Jurkat, Clone E6-1 (cell line): ENCODE data around the gene MAS1L. TPM values are rescaled to one million over a fixed set of nuclear protein-coding genes. Genes with fewer than 3 reads are reported as not detected.

Experiments
- DNase-seq: peaks from one replicate; pipeline ENCODE4 v3.0.0-alpha.2; 2011; ENCODE audit warnings: low read depth, low spot score
- H3K4me3 ChIP-seq: 2 replicates; pipeline ENCODE4 v1.5.1; 2011; ENCODE audit warnings: mild to moderate bottlenecking, low read length, control low read depth, moderate library complexity
- polyA plus RNA-seq: library from polyadenylated mRNA; unstranded; fragments of >200 nt; gene quantifications from one replicate; pipeline ENCODE4 v1.2.1, GENCODE V29; 2012; ENCODE audit warnings: missing spikeins; ENCODE audit not compliant: insufficient read length, insufficient read depth

The MAS1L gene, protein sequence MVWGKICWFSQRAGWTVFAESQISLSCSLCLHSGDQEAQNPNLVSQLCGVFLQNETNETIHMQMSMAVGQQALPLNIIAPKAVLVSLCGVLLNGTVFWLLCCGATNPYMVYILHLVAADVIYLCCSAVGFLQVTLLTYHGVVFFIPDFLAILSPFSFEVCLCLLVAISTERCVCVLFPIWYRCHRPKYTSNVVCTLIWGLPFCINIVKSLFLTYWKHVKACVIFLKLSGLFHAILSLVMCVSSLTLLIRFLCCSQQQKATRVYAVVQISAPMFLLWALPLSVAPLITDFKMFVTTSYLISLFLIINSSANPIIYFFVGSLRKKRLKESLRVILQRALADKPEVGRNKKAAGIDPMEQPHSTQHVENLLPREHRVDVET
- polyA plus RNA-seq, result not detected

DNA sequence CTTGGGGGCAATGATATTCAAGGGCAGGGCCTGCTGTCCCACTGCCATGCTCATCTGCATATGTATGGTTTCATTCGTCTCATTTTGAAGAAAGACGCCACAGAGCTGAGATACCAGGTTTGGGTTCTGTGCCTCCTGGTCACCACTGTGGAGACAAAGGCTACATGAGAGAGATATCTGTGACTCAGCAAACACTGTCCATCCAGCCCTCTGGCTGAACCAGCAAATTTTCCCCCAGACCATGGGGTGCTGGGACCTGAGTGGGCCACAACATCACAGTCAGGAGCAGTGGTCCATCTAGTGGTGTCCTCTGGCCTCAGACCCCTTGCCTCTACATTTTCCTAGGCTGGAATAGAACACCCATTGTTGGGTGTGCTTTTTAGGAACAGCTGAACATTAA is at the start of gene MAS1L:
TSS of gene MAS1L (minus strand) at position 297 of the 400 bp plus-strand sequence. CDS start at position 243, 54 bp downstream.
- H3K4me3 ChIP-seq, result no peak within 1 kb of the TSS
- no peak for DNase-seq

DNA sequence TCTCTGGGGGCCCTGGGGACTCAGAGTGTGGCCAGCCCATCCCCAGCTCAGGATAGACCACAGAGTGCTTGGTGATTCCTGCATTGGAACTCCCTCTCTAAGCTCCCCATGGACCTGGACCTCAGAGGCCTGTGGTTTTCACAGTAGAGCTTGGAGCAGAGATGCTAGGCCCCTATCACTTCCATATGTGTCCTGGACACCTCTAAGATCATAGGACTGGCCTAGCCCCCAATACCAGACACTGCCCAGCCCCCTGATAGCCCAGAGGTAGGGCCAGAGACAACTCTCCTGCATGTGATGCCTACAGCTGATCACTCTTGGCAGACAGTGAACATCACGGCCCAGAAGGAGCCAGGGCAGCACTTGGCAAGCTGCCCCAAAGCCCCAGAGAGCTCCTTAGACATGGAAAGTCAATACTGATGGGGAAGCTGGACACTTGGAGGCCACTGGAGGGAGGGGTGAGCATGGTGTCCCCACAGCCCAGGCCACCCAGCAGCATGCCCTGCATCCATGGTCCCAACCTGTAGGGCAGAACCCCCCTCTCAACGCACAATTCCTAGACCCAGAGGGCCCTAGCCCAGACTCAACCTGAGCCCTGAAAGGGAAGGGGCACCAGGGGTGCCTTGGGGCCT is 44.7 kb upstream of the MAS1L start:
- no peak for DNase-seq
- no peak overlapping the region for H3K4me3 ChIP-seq

DNA sequence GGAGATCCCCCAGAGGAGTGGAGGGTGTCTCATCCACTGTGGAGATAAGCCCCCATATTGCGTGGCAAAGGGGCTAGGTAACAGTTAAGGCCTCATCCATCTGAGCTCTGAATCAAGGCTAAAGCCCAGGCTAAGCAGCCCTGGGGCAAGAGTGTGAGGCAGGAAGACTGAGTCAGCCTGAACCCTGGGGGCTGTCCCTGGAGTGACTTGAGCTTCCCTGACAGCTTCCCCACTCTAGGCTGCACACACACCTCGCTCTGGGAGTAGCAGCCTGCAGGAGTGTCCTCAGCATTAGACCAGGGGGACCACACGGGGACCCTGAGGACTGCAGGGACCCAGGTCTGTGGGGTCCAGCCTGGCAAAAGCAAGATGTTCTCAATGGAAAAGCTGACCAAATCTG is 43.9 kb upstream of the MAS1L start:
- H3K4me3 ChIP-seq, result no peak overlapping the region
- DNase-seq, result no peak

DNA sequence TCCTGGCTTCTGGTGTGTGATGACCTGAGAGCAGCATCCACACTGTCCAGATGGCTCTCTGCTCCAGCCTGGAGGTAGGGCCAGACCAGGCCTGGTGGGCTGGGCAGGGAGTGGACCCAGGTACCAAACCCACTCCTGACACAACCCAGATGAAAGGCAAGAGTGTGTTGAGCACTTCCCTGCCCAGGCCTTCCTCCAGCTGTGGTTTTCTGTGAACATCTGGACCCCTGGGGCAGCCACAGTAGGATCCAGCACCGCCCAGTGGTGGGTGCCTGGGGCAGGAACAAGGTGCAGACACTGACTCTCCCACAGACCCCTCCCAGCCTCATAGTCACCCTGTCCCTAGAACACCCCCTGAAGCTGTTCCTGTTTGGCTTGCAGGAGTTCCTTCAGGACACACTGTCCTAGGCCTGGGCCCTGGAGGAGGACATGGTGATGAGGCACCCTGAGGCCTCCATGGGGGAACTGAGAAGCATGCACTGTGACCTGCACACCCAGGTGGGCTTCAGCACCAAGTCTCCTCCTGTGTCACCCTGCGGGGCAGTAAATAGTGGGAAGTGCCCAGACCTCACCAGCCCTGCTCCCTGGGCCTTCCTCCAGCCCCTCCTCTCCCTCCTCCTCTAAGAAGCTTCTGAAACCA is 43.0 kb upstream of the MAS1L start:
- no peak overlapping the region for H3K4me3 ChIP-seq
- no peak for DNase-seq

DNA sequence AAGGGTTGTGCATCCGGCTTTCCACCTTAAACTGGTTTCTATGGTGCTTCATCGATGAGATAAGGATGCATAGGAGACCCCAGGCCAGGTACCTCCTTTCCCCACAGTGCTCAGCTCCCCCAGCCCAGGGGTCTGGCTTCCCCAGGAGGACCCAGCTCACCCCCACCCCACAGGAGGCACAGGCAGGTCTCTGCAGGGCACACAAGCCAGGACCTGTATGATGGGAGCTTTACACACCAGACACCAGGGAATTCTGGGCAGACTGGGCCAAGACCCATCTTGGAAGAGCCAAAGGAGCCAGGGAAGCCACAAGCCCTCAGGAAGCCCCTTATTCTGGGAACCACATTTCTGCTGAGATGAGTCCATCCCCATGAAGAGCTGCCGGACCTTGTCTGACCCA is 42.2 kb upstream of the MAS1L start:
- H3K4me3 ChIP-seq, result no peak overlapping the region
- no peak for DNase-seq

DNA sequence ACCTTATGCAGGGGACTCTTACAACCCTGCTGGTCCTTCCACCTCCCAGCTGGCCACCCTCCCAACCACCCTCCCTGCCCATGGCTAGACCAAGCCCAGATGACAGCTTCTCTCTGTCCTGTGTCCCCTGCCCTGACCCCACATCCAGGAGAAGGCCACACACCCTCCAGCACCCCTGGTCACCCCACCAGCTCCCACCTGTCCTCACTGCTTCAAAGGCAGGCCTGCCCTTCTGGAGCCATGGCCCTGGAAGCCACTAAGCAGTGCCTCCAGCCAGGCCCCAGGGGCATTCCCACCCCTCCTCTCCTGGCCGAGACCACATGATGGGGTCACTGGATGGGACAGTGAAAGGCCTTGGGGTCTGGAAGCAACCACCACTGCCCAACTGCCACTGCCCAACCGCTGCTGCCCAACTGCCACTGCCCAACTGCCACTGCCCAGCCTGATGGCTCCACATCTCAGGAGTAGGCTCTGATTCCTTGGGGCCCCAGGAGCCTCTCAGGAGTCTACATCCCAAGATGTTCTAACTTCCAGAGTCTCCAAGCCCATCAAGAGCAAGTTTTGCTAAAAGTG is 41.3 kb upstream of the MAS1L start:
- no peak overlapping the region for H3K4me3 ChIP-seq
- DNase-seq, result no peak

DNA sequence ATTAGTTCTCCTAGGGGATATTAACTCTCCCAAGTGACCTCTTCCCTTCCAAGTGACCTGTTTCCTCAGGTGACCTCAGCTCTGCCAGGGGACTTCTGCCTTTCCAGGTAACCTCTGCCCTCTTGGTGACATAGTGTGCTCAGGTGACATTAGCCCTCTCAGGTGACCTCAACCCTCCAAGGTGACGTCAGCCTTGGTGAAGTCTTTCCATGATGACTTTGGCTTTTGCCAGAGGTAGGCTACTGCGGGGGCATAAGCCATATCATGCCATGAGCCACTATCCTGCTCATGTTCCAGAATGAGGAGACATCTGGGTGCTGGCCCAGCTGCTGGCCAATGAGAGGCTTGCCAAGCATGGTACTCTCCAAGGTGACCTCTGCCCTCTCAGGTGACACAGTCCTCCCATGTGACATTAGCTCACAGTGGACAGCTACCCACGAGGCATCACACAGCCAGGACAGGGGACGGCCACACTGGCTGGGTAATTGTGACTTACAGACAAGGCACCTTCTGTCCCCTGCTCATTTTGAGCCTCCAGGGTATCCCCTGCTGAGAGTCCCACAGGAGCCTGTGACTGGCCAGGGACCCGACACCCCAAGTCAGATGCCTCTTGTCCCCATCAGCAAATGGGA is 40.7 kb upstream of the MAS1L start:
- H3K4me3 ChIP-seq, result no peak overlapping the region
- DNase-seq, result no peak

DNA sequence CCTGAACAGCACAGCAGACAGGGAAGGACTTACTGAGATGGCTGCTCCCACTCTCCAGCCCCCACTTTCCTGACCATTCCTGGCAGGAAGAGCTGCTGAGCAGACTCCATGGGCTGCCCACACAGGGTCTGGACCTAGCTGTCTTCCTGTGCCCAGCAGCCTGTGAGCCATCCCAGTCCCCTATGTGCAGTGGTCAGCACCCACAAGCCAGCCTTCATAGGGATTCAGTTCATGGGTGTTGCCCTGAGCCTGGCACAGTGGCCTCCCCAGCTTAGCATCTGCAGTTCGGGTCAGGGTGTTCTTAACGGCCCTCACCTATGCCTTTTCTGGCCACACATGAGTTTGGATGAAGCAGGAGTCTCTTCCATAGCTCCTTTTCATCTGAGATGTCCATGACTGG is 39.8 kb upstream of the MAS1L start:
- DNase-seq, result no peak
- no peak overlapping the region for H3K4me3 ChIP-seq

DNA sequence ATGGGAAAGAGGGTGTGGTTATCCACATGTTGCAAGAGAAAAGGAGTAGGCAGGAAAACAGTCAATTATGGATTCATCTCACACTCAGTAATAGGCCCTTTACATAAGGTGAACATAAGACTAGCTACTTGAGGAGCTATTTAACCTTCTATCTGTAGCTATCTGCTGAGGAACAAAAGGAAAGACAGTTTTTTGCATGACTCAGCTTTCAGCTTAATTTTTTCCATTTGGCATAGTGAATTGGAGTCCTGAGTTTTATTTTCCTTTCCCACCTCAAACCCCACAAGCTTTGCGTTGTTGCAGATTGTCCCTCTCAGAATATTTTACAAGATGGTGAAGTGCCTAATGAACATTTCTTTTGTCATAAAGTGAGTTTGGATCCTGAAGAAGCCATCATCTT is 39.4 kb upstream of the MAS1L start:
- no peak for DNase-seq
- H3K4me3 ChIP-seq, result no peak overlapping the region

DNA sequence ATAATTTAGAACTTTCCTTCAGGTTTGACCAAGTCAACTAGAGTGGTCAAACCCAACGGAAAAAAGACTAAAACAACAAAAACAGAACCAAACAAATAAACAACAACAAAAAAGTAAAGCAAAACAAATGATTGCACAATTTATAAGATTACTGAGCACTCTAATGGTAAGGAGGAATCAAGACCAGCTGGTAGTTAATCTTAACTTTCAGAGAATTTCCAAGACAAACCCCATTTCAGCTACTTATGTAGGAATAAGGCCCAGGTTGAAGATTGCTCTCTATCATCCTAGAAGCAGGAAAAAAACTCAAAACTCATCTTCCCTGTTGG is 37.5 kb upstream of the MAS1L start:
- DNase-seq, result no peak
- no peak overlapping the region for H3K4me3 ChIP-seq

DNA sequence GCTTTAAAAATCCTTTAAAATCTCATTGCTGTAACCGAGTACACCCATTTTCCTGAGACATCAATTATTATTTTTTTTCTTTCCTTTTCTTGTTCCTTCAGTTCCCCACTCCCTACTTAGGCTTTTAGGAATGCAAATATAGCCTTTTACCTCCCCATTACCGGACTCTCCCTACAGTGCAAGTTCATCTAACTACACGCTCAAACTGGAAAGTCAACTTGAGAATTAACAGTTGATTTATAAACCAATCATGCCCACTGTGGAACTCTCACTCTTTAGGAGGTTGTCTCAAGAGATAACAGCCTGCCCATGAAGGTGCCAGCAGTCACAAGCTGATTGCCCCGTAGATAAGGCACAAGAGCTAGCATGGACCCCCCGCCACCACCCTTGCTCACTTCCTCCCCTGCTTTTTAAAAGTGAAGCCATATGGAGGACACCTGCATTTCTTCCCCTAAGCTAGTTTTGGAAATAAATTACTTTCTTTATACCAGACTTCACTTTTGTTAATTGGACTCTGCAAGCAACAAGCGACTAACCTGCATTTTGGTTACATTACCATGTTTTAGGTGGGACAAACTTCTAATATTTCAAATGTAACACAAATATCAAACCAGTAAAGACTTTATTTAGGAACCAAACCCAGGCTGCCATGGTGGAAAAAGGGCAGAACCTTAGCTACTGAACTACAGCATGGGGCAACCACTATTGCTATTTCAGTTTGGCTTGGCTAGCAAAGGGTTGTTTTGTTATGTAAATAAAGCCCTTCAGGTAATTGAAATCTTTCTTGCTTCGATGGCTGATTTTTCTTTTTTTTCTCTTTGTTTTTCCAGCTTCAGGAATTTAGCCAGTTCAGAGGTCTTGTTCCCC is 36.9 kb upstream of the MAS1L start:
- DNase-seq, result peak; percentile 5
- no peak overlapping the region for H3K4me3 ChIP-seq

DNA sequence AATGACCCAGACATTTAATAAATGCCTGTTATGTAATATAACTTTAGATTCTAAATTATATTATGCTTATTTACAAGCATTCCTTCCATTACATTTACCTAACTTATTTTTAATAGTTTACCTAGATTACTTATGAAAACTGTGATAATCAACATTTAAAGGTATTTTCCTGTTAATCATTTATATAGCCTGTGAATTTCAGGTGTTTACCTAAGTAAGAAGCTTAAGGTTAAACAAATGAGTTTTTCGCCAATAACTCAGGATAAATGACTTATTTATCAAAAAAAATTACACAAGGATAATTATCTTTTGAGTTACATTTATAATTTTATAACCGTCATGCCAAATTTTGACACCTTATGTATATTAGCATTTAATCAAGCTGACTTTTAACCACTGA is 36.3 kb upstream of the MAS1L start:
- DNase-seq, result no peak

DNA sequence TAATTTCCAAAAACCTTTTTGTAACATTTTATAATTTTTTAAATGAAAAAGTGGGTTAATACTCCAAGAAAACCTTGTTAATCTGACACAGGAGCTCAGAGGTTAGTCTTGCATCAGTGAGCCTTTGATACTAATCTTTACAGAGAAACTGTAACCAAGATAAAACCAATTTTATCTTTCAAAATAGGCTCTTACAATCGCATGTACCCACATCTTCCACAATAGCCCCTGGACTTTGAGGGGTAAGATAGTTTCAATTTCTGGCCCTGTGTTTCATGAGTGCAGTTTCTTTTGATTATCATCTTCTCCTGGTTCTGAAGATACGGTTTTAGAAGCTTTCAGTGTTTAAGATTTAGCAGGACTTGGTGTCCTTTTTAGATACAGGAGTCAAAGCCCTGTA is 34.5 kb upstream of the MAS1L start:
- H3K4me3 ChIP-seq, result no peak overlapping the region
- no peak for DNase-seq

More for the DNA sequence above, 36.3 kb upstream of the MAS1L start:
- no peak overlapping the region for H3K4me3 ChIP-seq

DNA sequence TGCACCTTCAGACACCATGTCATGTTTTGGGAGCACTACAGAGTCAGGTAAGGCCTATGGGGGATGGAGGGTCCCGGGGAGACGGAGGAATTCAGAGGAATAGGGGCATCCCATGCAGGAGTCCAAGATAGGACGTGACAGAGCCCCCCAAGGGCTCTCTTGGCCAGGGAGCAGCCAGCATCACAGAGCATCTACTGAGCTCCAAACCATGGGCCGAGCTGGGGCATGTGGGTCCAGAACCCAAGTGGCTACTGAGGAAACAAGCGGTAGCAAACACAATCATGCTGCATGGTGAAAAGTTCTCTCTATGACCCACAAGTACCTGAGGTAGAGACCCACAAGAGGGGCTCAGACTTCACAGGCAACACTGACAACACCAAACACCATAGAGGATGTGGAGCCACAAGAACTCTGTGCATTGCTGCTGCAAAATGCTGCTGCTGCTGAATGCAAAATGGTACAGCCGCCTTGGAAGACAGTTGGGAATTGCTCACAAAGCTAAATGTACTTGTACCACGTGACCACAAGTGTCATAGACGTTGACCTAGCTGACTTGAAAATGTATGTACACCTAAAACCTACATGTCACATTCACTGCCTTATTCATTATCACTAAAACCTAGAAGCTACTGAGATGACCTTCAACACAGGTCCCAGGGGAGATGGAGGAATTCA is 33.4 kb upstream of the MAS1L start:
- no peak for DNase-seq
- H3K4me3 ChIP-seq, result no peak overlapping the region

DNA sequence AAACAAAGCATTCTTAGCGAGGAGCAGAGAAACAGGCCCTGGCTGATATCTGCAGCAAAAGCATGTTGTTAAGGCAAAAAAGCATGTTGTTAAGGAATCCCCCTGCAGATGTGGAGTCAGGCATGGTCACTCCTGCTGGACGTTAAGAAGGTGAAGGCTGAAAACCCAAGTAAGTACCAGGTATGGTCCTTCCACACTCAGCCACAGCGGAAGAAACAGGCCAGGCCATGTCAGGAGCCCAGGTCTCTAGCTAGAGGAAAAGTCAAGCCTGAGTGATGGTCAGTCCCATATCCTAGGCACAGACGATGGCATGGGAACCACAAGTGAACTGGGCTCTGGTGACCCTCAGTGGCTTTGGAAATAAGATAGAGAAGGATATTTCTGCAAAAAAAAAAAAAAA is 32.5 kb upstream of the MAS1L start:
- DNase-seq, result no peak
- H3K4me3 ChIP-seq, result no peak overlapping the region

DNA sequence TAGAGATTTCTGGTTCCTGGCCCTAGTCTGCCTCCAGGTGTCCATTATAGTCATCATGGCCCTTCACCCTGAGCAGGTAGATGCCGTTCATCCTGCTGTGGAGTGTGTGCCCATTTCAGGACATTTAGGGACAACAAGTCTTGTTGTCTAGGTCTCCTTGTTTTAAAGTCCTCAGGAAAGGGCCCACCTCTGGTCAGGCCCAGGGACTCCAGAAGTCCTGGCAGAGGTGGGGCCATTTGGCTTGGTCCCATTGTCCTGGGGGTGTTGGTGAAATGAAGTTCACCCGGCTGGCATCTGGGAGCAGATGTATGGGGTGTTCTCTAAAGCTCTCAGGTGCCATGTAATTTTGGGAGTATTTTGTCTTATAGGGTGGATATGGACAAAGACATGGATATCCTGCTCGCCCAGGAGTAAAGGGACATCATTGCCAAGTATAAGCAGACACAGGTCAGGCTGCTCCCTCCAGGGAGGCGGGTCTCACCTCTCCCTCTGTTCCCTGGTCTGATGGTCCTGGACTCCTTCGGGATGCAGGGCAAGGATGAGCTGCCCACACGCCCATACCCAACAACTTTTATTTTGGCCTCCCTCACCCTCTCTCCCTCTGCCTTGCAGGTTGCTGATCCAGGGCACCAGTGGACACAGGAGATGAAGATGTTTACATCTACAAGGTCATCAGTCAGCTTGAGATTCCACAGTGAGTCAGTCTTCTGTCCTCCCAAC is 31.7 kb upstream of the MAS1L start:
- no peak overlapping the region for H3K4me3 ChIP-seq
- no peak for DNase-seq

DNA sequence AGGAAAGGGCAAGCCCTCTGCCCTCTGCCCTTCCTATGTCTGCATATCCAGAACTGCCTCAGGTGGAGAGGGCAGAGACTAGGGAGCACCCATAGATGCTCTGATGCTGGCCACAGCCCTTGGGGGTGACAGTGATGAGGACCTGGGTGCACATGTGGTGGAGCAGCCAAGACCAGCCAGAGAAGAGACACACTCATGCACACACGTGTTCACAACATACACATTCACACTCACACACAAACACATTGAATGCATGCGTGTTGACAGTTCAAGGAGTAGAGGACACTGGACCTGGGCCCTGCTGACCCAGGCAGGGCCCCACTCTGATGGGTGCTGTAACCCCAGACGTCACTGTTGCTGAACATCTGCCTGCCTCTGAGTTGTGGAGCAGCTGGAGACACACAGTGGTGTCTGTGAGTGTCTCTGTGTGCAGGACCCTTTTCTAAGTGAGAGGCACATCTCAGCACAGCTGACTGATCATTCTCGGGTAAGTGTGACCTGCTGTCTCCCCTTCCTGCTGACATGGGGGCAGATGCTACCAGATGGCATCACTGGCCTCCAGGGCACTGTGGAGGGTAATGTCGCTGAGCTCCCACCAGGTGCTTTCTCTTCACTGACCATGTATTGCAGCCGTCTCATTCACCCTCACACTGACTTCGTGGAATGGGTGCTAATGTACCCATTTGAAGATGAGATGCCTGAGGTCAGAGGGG is 30.1 kb upstream of the MAS1L start:
- no peak overlapping the region for H3K4me3 ChIP-seq
- no peak for DNase-seq
